Measurements from ENCODE around the gene NYAP1.

DNA sequence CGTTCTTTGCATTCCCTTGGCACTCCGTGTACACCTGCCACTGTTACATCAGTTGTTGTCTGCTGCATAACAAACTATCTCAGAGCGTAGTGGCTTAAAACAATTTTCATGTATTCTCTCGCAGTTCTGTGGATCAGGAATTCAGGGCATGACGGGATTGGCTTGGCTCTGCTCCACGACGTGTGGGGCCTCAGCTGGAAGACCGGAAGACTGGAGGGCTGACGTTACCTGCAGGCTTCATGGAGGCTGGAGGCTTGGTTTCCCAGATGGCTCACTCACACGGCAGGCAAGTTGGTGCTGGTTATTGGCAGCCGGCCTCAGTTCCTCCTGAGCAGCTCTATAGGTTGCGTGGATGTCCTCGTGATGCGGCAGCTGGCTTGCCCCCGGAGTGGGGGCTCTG, 25.5 kb downstream of the NYAP1 start:
- TF ChIP-seq, protein P1, sequence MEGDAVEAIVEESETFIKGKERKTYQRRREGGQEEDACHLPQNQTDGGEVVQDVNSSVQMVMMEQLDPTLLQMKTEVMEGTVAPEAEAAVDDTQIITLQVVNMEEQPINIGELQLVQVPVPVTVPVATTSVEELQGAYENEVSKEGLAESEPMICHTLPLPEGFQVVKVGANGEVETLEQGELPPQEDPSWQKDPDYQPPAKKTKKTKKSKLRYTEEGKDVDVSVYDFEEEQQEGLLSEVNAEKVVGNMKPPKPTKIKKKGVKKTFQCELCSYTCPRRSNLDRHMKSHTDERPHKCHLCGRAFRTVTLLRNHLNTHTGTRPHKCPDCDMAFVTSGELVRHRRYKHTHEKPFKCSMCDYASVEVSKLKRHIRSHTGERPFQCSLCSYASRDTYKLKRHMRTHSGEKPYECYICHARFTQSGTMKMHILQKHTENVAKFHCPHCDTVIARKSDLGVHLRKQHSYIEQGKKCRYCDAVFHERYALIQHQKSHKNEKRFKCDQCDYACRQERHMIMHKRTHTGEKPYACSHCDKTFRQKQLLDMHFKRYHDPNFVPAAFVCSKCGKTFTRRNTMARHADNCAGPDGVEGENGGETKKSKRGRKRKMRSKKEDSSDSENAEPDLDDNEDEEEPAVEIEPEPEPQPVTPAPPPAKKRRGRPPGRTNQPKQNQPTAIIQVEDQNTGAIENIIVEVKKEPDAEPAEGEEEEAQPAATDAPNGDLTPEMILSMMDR (conservative IDR thresholded peaks at IDR 0.05; ENCODE audit: low read depth, low read length) = no peak
- TF ChIP-seq EZH2 (IDR thresholded peaks at IDR 0.05; ENCODE audit: borderline replicate concordance, low read depth, low read length, poor library complexity, severe bottlenecking) = no peak

All from A673 (cell line).